Suppressor macrophage treated with lipopolysaccharide for 1 hour (primary cell): ENCODE measurements around the gene MET.
A peak's percentile ranks its signal among the peaks of the same experiment; 100 is the strongest.
"Not testable (repeated sequence)": the region's sequence is repeated elsewhere in the genome, so short reads cannot be mapped to it uniquely, and the experiment has no call there.

Experiments used
- DNase-seq, 3 donors: peaks; one replicate each; pipeline ENCODE4 v3.0.0-alpha.2; 2020 to 2022

MET gene

GRCh38 chr7:116698930-116699721 lies 27.1 kb downstream of the MET start:
- no peak for DNase-seq

GRCh38 chr7:116699722-116700120 lies 27.7 kb downstream of the MET start:
- DNase-seq, result no peak

- DNase-seq, result no peak
Measured at GRCh38 chr7:116702046-116702785, 30.2 kb downstream of the MET start.

- no peak for DNase-seq
Measured at GRCh38 chr7:116704650-116705228, 32.7 kb downstream of the MET start.

GRCh38 chr7:116705419-116705818 lies 33.4 kb downstream of the MET start:
- no peak for DNase-seq

- no peak for DNase-seq
Measured at GRCh38 chr7:116706668-116707126, 34.7 kb downstream of the MET start.

GRCh38 chr7:116707289-116707688 lies 35.3 kb downstream of the MET start:
- DNase-seq, result no peak

GRCh38 chr7:116708248-116708647 lies 36.3 kb downstream of the MET start:
- DNase-seq, result no peak

- DNase-seq, result no peak
Measured at GRCh38 chr7:116708861-116709260, 36.9 kb downstream of the MET start.

GRCh38 chr7:116709336-116709735 lies 37.3 kb downstream of the MET start:
- no peak for DNase-seq

- DNase-seq, result no peak
Measured at GRCh38 chr7:116710764-116711452, 38.9 kb downstream of the MET start.

GRCh38 chr7:116711790-116712189 lies 39.8 kb downstream of the MET start:
- no peak for DNase-seq

GRCh38 chr7:116713500-116713899 lies 41.5 kb downstream of the MET start:
- no peak for DNase-seq

GRCh38 chr7:116713918-116714317 lies 41.9 kb downstream of the MET start:
- DNase-seq, result no peak

- peak in 1 of 3 donors; percentile 2 for DNase-seq
Measured at GRCh38 chr7:116715077-116715476, 43.1 kb downstream of the MET start.

GRCh38 chr7:116717137-116717536 lies 45.1 kb downstream of the MET start:
- DNase-seq, result no peak

GRCh38 chr7:116723959-116724529 lies 52.0 kb downstream of the MET start:
- DNase-seq, result not testable (repeated sequence)

GRCh38 chr7:116724560-116725231 lies 52.7 kb downstream of the MET start:
- DNase-seq, result no peak

- DNase-seq, result no peak
Measured at GRCh38 chr7:116726149-116726548, 54.2 kb downstream of the MET start.

GRCh38 chr7:116726713-116727431 lies 54.9 kb downstream of the MET start:
- DNase-seq, result no peak

GRCh38 chr7:116727432-116728009 lies 55.5 kb downstream of the MET start:
- DNase-seq, result no peak
